SK-N-MC (cell line): ENCODE measurements around the gene INPP5J.

Experiments
- EZH2 ChIP-seq: fragments of 200-600 bp; sonication (generic); IDR thresholded peaks from one replicate; pipeline ENCODE4 v1.6.1; 2017; ENCODE audit warnings: antibody characterized with exemption
- FOXP2 ChIP-seq: optimal IDR thresholded peaks from 2 replicates; pipeline ENCODE3; 2011; ENCODE audit warnings: mild to moderate bottlenecking, moderate library complexity; ENCODE audit not compliant: insufficient read depth; ENCODE audit errors: extremely low read length, control extremely low read depth
- POLR2AphosphoS5 ChIP-seq: IDR thresholded peaks from 2 replicates; pipeline ENCODE4 v1.6.1; 2012; ENCODE audit warnings: mild to moderate bottlenecking, low read depth, low read length, borderline replicate concordance

DNA sequence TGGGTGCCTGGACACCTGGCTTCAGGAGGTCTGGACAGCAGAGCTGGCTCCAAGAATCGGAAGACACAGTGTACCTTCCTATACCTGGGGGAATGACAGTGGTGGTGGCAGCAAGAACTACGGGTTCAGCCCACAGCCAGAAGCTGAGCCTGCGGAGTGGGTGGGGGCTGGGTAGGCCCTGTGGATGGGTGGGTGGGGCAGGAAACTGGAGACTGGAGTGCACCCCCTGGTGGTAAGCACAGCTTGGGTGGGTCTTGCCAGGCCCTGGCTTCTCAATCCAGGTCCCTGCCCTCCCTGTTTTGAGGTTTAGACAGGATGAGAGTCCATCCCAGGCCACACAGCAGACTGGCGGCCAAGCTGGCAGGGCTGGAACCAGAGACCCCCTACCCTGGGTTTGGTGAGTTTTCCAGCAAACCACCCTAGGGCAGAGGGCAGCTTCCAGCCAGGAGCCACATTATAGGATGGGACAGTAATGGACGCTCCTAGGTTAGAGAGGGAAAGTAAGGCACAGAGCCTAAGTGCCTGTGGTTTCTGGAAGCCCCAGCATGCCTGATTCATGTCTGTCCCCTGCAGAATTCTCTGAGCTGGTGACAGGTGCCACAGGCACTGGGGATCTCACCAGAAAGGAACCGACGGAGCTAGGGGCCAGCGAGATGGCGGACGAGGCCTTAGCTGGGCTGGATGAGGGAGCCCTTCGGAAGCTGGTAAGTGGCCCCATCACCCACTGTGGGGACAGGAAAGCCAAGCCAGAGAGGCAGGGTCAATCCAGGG, 40.0 kb upstream of the INPP5J start:
- no peak for TF ChIP-seq POLR2AphosphoS5
- no peak for TF ChIP-seq EZH2
- TF ChIP-seq FOXP2, result no peak
